Cardiac septum (tissue), 1 donor: ENCODE measurements around the gene LYSMD3. TPM values are rescaled to one million over a fixed set of nuclear protein-coding genes. Genes with fewer than 3 reads are reported as not detected.
"Not testable (repeated sequence)": the region's sequence is repeated elsewhere in the genome, so short reads cannot be mapped to it uniquely, and the experiment has no call there.

Experiments
- DNase-seq: peaks from one replicate; pipeline ENCODE4 v3.0.0-alpha.2; 2020; ENCODE audit warnings: low spot score
- intact Hi-C: fragments of 100-400 bp; cut with DNase I; formaldehyde crosslinking; loops from one replicate; pipeline ENCODE4 v1.14.0; 2022
- long read RNA-seq: library from polyadenylated mRNA; unstranded; transcript quantifications from one replicate; pipeline ENCODE4 v2.0.0, GENCODE V29; 2021
- total RNA-seq: library from RNA; stranded (reverse); fragmentation: NEBNext Ultra II Directional; extraction: Animal tissue kit (Norgen Biotek cat#: 25700); gene quantifications from one replicate; pipeline ENCODE4 v1.2.1, GENCODE V29; 2021
- donor health status: DM: no; HTN: no; CAD: no.

LYSMD3 gene
- 14.8 TPM for total RNA-seq
- long read RNA-seq, full-length matches to known transcripts = 21 of 26 reads
- long read RNA-seq, partial matches to known transcripts = 0 of 26 reads
- long read RNA-seq, other reads (novel, unspliced or antisense) = 5 of 26 reads

DNA sequence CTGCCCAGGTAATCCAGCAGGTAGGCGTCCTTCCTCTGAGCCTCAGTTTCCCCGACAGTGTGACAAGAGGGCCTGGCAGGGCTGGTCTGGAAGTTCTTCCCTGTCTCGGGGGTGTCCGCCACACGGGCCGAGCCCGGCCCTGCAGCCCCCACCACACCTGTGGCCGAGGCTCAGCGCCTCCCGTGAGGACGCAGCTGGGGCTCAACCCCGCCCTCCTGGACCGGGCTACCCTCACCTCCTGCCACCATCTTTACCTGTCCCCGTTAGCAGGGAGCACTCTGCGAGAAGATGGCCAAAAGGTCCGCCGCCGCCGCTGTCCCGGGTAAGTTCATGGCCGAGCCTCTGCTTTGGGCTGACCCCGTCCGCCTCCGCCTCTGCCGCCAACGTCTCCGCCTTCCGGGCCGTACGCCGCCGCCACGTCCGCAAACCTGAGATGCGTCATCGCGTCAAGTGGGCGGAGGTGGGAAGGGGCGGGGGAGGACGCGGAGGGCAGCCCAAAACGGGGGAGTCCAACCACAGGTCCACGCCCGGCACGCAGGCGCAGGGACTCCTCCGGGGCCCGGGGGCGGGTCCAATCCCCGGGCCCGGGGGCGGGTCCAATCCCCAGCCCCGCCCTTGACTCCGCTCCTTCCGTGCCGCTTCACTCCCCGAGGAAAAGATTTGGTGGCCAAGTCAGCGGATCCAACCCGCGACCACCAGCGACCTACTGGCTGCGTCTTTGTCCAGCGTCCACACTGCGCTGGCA is at the start of gene LYSMD3:
Gene LYSMD3, minus strand, starts transcription at position 391 of the 745 bp plus-strand sequence. CDS start 4,295 bp downstream, outside the sequence.
- peak; percentile 99 for DNase-seq
- intact Hi-C loops = loop anchor here (1.0 to 2.0 kb wide), 2 partner anchors 55 to 121 kb away; partner anchors contain the start of genes CETN3, MBLAC2 and POLR3G

DNA sequence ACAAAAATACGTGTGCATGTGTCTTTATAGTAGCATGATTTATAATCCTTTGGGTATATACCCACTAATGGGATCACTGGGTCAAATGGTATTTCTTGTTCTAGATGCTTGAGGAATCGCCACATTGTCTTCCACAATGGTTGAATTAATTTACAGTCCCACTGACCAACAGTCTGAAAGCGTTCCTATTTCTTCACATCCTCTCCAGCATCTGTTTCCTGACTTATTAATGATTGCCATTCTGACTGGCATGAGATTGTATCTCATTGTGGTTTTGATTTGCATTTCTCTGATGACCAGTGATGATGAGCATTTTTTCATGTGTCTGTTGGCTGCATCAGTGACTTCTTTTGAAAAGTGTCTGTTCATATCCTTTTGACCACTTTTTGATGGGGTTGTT is 47.2 kb upstream of the LYSMD3 start:
- intact Hi-C loops, DNase-seq: not testable (repeated sequence)

DNA sequence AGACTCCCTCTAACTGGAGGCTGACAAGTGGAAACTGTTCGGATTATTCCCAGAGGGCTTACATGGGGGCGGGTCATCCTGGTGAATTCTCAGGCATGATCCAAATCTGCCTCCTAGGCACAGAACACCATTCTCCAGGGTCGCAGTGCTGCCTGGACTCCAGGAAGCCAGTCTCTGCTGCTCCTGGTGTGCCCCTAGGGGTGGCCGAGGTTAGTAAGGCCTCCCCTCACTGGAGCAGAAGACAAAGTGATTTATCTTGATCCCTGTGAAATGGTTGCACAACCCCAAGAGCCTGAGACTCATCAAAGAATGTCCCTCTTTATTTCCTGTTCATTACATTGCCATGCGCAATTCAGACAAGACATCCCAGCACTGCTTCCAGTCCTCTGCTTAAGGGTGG is 46.3 kb upstream of the LYSMD3 start:
- intact Hi-C loops = no loop called here

DNA sequence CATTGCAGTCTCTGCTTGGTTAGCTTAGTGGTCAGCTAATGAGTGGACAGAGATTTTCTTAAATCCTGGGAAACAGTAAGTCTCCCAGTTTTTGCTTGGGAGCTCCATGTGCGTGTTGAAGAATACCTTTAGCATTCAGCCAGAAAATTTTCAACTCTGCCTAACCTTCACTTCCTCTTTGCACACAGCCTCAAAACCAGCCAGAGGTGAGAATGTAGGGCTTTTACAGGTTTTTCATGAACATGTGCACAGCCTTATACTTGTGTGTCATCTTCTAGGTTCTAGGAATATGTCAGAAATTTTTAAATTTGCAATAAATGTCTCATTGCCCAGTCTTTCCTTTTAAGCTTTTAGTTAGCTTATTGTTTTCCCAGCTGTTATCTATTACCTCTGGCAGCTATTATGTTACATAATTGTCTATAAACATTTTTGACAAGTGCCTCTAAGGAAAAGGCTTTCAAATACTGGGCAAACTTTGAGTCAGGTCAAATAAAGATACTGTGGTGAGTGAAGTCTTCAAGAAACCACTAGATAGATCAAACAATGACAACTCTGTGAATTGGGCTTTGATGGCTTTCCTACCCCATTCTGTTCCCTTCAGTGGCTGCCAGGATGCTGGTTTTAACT is 41.9 kb upstream of the LYSMD3 start:
- DNase-seq = no peak
- intact Hi-C loops = no loop called here

More for the DNA sequence above, 46.3 kb upstream of the LYSMD3 start:
- DNase-seq = no peak

DNA sequence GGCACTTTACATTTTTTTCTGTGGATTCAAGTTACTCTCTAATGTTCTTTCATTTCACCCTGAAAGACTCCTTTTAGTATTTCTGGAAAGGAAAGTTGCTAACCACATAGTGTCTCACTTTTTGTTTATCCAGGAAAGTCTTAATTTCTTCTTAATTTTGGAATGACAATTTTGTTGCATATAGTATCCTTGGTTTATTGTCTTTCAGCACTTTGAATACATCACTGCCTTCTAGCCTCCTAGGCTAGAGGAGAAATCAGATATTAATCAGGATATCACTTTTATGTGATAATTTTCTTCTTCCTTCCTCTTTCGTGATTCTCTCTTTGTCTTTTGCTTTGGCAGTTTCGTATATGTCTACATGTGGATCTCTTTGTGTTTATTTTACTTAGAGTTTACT is 40.6 kb upstream of the LYSMD3 start:
- no peak for DNase-seq
- intact Hi-C loops = no loop called here

DNA sequence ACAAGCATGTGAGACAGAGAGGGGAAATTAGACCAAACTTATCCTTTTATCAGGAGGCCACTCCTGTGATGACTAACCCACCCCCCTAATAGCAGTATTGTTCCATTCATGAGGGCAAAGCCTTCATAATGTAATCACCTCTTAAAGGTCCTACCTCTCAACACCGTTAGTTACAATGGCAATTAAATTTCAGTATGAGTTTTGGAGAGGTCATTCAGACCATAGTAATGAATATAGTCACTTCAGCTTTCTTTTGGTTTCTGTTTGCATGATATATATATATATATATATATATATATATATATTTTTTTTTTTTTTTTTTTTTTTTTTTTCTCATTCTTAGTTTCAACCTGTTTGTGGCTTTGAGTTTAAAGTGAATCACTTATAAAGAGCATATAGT is 39.7 kb upstream of the LYSMD3 start:
- DNase-seq = no peak
- intact Hi-C loops = no loop called here

DNA sequence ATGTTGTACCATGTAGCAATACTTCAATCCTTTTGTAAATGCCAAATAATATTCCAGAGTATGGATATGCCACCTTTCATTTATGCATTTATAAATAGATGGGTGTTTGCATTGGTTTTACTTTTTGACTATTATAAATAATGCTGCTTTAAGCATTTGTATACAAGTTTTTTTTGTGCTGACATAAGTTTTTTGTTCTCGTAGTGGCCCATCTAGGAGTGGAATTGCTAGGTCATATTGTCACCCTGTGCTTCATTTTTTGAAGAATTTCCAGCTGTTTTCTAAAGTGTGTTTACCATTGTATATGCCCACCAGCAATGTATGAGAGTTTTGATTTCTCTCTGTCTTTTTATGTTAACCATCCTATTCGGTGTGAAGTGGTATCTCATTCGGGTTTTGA is 36.1 kb upstream of the LYSMD3 start:
- no peak for DNase-seq
- intact Hi-C loops = no loop called here

DNA sequence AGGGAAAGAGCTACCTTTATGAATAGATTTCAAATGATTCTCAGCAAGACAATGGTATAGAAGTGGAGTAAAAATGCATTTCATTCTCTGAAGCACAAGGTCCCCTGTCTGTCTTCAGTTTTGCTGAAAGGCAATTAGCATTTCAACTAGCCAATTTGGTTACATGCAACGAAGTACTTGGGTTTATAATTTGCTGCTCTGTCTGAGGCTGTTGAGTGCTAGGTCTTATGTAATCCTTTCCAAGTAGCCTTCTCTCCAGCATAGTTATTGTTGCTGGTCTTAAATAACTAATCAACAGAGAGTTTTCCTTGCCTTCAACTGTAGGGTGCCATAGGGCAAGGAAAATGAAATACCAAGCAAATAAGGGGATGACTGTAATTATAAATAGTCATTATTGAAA is 33.7 kb upstream of the LYSMD3 start:
- intact Hi-C loops = no loop called here
- DNase-seq = no peak

DNA sequence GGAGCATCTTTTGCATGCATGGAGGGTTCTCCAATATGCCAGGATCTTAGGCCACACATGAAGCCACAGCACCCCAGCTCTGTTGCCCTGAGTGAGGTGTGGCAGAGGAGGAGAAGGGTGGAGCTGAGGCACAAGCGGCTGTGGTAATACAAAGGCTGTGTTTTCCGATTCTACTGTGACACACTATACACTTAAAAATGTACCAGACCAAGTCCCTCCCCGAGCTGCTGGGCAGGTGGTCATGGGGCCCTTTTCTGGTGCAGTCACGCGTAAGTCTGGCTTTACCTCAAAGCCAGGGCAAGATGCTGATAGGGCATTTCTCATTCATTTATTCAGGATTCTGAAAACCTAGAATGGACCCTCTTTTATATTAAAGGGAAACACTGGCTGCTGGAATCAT is 33.0 kb upstream of the LYSMD3 start:
- intact Hi-C loops = no loop called here
- DNase-seq = no peak

DNA sequence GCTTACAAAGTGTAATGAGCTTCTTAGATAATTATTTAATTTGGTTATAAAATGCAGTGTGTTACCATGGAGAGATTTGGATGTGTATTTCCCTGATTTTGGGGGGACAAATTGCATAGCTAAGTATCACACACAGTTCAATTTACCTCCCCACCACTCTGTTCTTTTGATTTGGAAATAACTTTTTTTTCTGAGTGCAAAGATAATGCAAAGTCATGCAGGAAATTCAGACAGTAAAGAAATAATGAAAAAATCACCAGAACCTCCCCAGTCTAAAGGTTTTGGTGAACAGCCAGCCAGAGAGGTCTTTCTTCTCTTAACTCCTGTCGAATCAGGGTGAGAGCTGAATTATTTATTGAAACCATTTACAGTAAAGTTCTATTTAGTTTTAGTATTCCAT is 32.4 kb upstream of the LYSMD3 start:
- DNase-seq = no peak
- intact Hi-C loops = no loop called here

DNA sequence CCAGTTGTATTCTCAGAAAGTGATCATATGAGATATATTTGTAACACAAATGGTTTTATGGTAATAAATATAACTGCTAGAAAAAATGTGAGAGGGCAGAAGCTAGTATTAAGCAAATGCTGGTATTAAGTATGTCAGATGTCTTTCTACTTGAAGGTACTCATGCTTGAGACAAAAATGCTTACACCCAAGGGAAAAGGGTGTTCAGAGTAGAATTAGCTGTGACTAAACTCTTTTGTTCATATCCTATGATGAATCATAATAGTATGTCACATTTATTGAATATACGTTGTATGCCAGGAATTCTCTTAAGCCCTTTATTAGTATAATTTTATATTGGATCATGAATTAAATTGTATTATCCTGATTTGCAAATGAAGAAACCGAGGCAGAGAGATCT is 31.4 kb upstream of the LYSMD3 start:
- intact Hi-C loops = no loop called here
- no peak for DNase-seq

DNA sequence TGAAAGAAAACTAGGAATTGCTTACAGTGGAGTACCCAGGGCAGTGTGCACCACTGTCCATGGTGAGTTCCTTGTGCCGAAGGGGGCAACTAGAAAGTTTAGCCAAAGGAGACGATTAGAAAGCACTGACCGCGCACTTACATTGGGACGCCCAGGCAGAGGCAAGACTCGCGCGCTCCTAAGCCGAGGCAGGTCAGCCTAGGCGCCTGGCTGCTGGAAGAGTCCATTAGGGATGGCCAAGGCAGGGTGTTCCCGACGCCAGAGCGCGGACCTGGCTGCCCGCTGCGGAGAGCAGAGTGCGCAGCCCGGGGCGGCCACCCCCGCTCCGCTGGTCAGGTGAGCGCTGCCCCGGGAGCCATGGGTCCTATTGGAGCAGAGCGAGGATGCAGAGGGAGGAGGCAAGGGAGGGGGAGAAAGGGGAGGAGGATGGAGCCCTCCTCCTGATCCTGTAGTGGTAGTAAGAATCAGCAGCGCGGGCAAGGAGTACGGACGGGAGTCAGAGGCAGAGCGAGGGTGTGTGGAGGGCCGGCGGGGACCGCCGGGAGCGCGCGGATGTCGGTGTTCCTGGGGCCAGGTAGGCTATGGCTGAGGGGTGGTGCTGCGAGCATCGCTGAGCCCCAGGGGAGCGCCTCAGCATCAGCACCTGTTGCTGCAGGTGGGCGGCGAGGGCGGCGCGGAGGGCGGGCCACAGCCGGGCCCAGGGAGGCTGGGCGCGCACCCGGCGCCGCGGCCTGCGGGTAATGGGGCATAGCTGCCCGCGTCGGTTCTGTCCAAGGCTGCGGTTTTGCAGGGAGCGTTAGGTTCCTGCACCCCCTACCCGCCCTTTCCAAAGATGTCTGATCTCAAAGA is 29.2 kb upstream of the LYSMD3 start, which contains the start of gene ADGRV1:
Gene ADGRV1, plus strand, starts transcription at position 454 of the 849 bp plus-strand sequence. Its CDS starts 99 bp downstream, at position 553.
- no peak for DNase-seq
- intact Hi-C loops = no loop called here

DNA sequence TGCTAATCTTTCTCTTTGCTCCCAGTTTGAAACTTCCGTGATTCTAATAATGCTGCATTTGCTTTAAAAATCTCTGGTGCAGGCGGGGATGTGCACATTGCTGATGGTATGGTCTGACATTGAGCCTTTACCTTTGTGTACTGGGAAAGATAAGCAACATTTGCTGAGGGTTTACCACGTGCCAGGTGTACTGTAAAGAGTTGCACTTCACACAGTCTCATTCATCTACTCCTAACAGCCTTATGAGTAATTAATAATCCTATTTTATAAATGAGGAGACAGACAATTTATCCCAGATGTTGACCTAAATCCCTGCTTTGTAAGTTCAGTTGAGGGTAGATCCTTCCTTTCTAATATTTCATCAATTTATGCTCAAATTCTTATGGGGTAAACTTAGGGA is 28.5 kb upstream of the LYSMD3 start:
- intact Hi-C loops = no loop called here
- DNase-seq = no peak

DNA sequence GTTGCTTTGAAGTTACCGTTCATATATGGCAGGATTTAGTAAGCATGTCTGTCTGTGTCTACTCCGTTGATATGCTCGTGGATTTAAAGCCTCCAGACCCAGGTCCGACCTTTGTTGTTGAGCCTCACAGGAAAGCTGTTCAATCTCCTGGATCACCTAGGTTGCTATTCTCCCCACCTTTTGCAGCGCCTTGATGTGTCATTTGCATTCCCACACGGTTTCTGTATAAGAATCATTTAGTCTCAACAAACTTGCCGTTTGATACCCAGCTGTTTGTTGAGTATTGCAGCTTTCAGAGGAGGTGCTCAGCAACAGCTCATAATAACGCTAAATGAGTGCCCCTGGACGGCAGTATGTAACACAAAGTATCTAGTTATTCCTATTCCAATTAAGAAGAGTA is 28.0 kb upstream of the LYSMD3 start:
- no peak for DNase-seq
- intact Hi-C loops = no loop called here

DNA sequence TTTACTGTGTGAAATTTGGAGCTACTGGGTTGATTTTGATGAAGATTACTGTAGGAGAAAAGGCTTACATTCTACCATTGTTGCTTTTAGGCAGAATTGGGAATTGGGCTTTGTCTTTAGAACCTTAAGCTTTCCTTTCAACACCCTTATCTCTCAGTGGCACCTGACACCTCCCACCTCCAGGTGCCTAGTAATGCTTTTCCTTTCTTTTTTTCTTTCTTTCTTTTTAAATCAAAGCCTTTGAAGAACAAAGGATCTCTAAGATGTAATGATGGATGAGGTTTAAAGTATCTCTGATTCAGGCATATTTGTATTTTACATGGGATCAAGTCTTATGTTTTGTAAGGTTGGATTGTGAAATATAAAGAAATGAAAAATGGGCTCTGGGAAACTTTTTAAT is 26.3 kb upstream of the LYSMD3 start:
- intact Hi-C loops = no loop called here
- no peak for DNase-seq

DNA sequence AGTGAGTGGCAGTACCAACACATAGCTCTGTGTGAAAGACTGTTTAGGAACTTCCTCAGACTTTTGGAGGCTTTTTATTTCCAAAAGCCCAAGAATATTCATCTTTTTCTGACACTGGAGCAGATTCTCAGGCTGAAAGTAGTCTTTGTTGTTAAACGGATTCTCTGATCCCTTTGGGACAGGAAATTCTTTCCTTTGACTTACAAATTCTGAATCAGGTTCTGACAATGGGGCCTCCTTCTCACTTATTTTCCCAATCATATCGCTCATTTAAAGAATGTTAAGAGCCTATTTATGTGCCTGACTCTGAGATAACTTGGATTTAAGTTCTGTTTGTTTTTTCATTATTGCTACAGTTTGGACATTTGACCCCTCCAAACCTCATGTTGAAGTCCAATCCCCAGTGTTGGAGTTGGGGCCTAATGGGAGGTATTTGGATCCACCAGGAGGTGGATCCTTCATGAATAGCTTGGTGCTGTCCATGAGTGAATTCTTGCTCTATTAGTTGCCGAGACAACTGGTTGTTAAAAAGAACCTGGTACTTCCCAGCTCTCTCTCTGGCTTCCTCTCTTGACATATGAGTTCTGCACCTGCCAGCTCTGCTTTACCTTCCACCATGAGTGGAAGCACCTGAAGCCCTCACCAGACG is 25.1 kb upstream of the LYSMD3 start:
- DNase-seq = no peak
- intact Hi-C loops = no loop called here

DNA sequence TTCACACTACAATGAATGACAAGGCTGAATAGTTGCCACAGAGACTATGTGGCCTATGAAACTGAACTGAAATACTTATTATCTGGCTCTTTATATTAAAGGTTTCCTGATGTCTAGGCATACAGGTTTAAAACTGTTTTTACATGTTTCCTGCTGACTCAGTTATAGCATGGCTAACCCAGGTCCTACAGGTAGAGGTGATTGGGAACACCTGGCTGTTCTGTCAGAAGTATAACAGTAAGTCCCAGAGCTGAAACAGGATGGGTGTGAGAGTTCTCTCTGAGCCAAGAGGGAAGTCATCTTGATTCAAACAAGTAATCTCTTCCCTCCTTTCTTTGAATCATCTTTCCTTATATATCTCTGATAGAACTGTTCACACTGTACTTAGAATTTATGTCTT is 24.3 kb upstream of the LYSMD3 start:
- DNase-seq = no peak
- intact Hi-C loops = no loop called here

DNA sequence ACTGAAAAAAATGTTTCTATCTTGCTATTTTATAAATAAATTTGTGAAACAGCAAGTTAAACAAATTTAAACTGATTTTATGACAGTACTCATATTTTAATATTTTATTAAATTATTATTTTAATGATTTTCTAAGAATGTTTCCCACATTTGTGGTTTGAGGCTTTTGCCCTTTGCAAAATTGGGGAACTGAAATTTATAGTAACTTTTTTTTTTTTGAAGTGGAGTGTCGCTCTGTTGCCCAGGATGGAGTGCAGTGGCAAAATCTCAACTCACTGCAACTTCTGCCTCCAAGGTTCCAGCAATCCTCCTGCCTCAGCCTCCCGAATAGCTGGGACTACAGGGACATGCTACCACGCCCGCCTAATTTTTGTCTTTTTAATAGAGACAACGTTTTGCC is 22.0 kb upstream of the LYSMD3 start:
- no peak for DNase-seq
- intact Hi-C loops = no loop called here

DNA sequence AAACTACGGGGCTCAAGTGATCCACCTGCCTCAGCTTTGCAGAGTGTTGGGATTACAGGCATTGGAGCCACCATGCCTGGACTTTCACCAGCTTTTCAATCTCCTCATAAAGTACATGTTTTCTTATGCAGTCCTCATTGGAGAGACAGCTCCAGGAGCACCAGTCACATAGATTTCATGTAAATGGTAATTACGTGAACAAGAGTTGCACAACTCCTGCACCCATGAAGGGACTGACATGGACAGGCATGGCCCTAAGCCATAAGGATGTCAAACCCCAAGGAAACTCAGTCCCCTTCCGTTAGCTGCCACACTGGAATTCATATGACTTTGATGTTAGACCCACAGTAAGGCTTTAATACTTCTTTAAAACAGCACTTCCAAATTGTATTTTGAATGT is 21.6 kb upstream of the LYSMD3 start:
- no peak for DNase-seq
- intact Hi-C loops = no loop called here
